SK-N-SH (cell line): ENCODE results near the gene TP53AIP1. TPM values are rescaled to one million over a fixed set of nuclear protein-coding genes. Genes with fewer than 3 reads are reported as not detected.

Source experiments
- CTCF ChIA-PET: fragments of 300-600, 350-600 bp; formaldehyde crosslinking; extraction: SDS; loops from one replicate; lab custom pipeline; 2021; lab: Yijun Ruan, JAX
- POLR2A ChIA-PET: fragments of 350-600 bp; sonication (Branson Sonifier 250); formaldehyde crosslinking; extraction: SDS; loops from one replicate; lab custom pipeline; 2020; ENCODE audit warnings: antibody characterized with exemption, inconsistent platforms; lab: Yijun Ruan, JAX
- DNase-seq: peaks from one replicate; pipeline ENCODE4 v3.0.0; 2012
- H2AFZ ChIP-seq: fragments of 200-600 bp; sonication (generic); 2 replicates; pipeline ENCODE4 v1.8.1; 2016; ENCODE audit warnings: antibody characterized with exemption, mild to moderate bottlenecking, low read depth
- H3F3A ChIP-seq: fragments of 200-600 bp; sonication (generic); replicated peaks from 2 replicates; pipeline ENCODE3; 2016; ENCODE audit warnings: antibody characterized with exemption, mild to moderate bottlenecking; ENCODE audit not compliant: insufficient read depth
- H3K27ac ChIP-seq, 2 experiments: fragments of 200-500 bp in 1 of 2; fragments of 200-600 bp in 1 of 2; sonication (Bioruptor generic) in 1 of 2; sonication (generic), shearing (Covaris generic) in 1 of 2; 2 replicates each; pipeline versions ENCODE4 v1.5.1 to v1.6.1; 2014 to 2016; ENCODE audit warnings: low read depth in 2 of 2, inconsistent platforms in 1 of 2, low read length in 1 of 2, mild to moderate bottlenecking in 1 of 2, mixed read lengths in 1 of 2
- H3K27me3 ChIP-seq: fragments of 200-600 bp; sonication (generic), shearing (Covaris generic); 2 replicates; pipeline ENCODE4 v1.6.1; 2016; ENCODE audit warnings: mixed run types; ENCODE audit not compliant: insufficient read depth
- H3K36me3 ChIP-seq, 2 experiments: fragments of 200-500 bp in 1 of 2; fragments of 200-600 bp in 1 of 2; sonication (Bioruptor generic) in 1 of 2; sonication (generic) in 1 of 2; replicated peaks in 1 of 2; 2 replicates each; pipeline versions ENCODE3 to v1.5.1; 2014 to 2016; ENCODE audit warnings: low read length in 1 of 2, mild to moderate bottlenecking in 1 of 2; ENCODE audit not compliant: insufficient read depth in 2 of 2, control insufficient read depth in 1 of 2
- H3K4me1 ChIP-seq, 2 experiments: fragments of 200-500 bp in 1 of 2; fragments of 200-600 bp in 1 of 2; sonication (Bioruptor generic) in 1 of 2; sonication (generic), shearing (Covaris generic) in 1 of 2; 2 replicates each; pipeline versions ENCODE4 v1.5.1 to v1.6.1; 2014 to 2016; ENCODE audit warnings: low read depth in 1 of 2, low read length in 1 of 2, mixed run types in 1 of 2; ENCODE audit not compliant: insufficient read depth in 2 of 2, control insufficient read depth in 1 of 2
- H3K4me2 ChIP-seq: fragments of 200-600 bp; sonication (generic), shearing (Covaris generic); 2 replicates; pipeline ENCODE4 v1.6.1; 2017; ENCODE audit warnings: mixed run types
- H3K4me3 ChIP-seq, 2 experiments: fragments of 200-500 bp in 1 of 2; fragments of 200-600 bp in 1 of 2; sonication (Bioruptor generic) in 1 of 2; sonication (generic), shearing (Covaris generic) in 1 of 2; 2 replicates each; pipeline versions ENCODE4 v1.5.1 to v1.8.1; 2014 to 2016; ENCODE audit warnings: low read depth in 2 of 2, inconsistent platforms in 1 of 2, low read length in 1 of 2, mild to moderate bottlenecking in 1 of 2, mixed read lengths in 1 of 2, moderate library complexity in 1 of 2
- H3K79me2 ChIP-seq: fragments of 200-600 bp; sonication (generic); 2 replicates; pipeline ENCODE4 v1.8.1; 2017; ENCODE audit warnings: mild to moderate bottlenecking; ENCODE audit not compliant: insufficient read depth
- H3K9ac ChIP-seq: fragments of 200-600 bp; sonication (generic); 2 replicates; pipeline ENCODE4 v1.6.1; 2017; ENCODE audit warnings: mixed run types
- H3K9me2 ChIP-seq: fragments of 200-600 bp; sonication (generic); 2 replicates; pipeline ENCODE4 v1.6.1; 2017; ENCODE audit warnings: mixed run types
- H3K9me3 ChIP-seq: fragments of 200-600 bp; sonication (generic); 2 replicates; pipeline ENCODE4 v1.6.1; 2017; ENCODE audit warnings: mixed run types, mild to moderate bottlenecking, moderate library complexity
- H4K20me1 ChIP-seq: fragments of 200-600 bp; sonication (generic); 2 replicates; pipeline ENCODE4 v1.6.1; 2017; ENCODE audit warnings: mild to moderate bottlenecking, mixed run types; ENCODE audit not compliant: insufficient read depth
- FOXM1 ChIP-seq: IDR thresholded peaks from 2 replicates; pipeline ENCODE4 v1.4.0; 2012; ENCODE audit warnings: low read depth, mild to moderate bottlenecking
- IRF3 ChIP-seq: fragments of 150-350 bp; IDR thresholded peaks from 2 replicates; pipeline ENCODE4 v1.6.1; 2016; ENCODE audit warnings: mild to moderate bottlenecking, low read depth, low read length
- MAX ChIP-seq: IDR thresholded peaks from 2 replicates; pipeline ENCODE4 v1.4.0; 2012; ENCODE audit warnings: low read depth
- NFIC ChIP-seq: IDR thresholded peaks from 2 replicates; pipeline ENCODE4 v1.4.0; 2012; ENCODE audit warnings: borderline replicate concordance
- PBX3 ChIP-seq: IDR thresholded peaks from 2 replicates; pipeline ENCODE4; 2012
- RCOR1 ChIP-seq: fragments of 150-350 bp; IDR thresholded peaks from 2 replicates; pipeline ENCODE4 v1.6.1; 2017; ENCODE audit warnings: antibody characterized with exemption, low read length
- TAF1 ChIP-seq: IDR thresholded peaks from 2 replicates; pipeline ENCODE4 v1.6.1; 2012; ENCODE audit warnings: low read depth, mild to moderate bottlenecking, low read length, moderate library complexity, borderline replicate concordance
- WGBS: methylation state at CpG from one replicate; pipeline ENCODE4 v1.1.6; 2017; ENCODE audit warnings: low lambda C conversion rate; 5-methylcytosine and 5-hydroxymethylcytosine counted together
- polyA plus RNA-seq, 3 experiments: library from polyadenylated mRNA; depleted of rRNA; stranded (reverse); fragments of >200 nt; gene quantifications; 2 replicates each; pipeline ENCODE4 v1.2.3, GENCODE V29; 2012
- TF ChIP-seq, protein P1 (sequence below): IDR thresholded peaks from 2 replicates; pipeline ENCODE4 v1.6.1; 2012; ENCODE audit warnings: mild to moderate bottlenecking, low read depth, low read length, moderate library complexity
- TF ChIP-seq, protein P2 (sequence below): fragments of 200-600 bp; sonication (generic); IDR thresholded peaks from 2 replicates; pipeline ENCODE4 v1.6.1; 2017; ENCODE audit warnings: antibody characterized with exemption, mild to moderate bottlenecking, moderate library complexity

TP53AIP1 gene
- polyA plus RNA-seq, 1 of the 3 experiments (the other 2 are of a cell fraction), result 0.05 TPM

DNA sequence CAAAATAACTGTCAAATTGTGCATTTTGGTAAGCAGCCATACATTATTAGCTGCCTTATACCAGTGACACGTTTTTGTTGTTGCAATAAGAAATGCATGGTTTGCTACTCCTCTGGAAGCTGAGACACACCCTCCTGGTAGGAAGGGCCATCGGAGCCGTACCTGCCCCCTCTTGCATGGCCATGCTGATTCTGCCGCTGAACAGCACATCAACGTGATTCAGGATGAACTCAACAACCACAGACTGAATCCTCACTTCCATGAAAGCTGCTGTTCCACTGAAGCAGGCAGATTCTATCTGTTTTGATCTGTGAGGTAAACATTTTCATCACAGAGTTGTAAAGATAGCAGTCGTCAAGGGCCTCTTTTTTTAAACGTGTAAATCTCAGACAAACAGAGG is 38.6 kb upstream of the TP53AIP1 start:
- ChIA-PET POLR2A (no interaction called here), CTCF (interaction anchor here (1.1 to 1.7 kb wide), 3 partner anchors 10 to 97 kb away, joined by 3 to 7 read pairs (median 6); no protein-coding TSS in a partner anchor)

GRCh38 chr11:128970598-128971190 is 28.0 kb upstream of the TP53AIP1 start:
- H3K27me3 ChIP-seq, result no peaks in the 10 kb centered on the region
- no peaks in the 10 kb centered on the region for H3K9me2 ChIP-seq
- no peak overlapping the region for H3K27ac ChIP-seq
- H3F3A ChIP-seq, result no peaks in the 10 kb centered on the region
- ChIA-PET POLR2A (no interaction called here), CTCF (interaction anchor here (0.7 to 1.4 kb wide), 3 partner anchors 10 to 84 kb away, joined by 3 read pairs; no protein-coding TSS in a partner anchor)
- H3K4me1 ChIP-seq, result no peaks in the 10 kb centered on the region
- no peak overlapping the region for H3K9ac ChIP-seq
- no peak overlapping the region for H3K4me2 ChIP-seq
- H3K79me2 ChIP-seq, result no peaks in the 10 kb centered on the region
- no peaks in the 10 kb centered on the region for H3K9me3 ChIP-seq
- no peaks in the 10 kb centered on the region for H4K20me1 ChIP-seq
- 90% methylated on average over 6 of the region's 13 CpGs for WGBS
- H3K36me3 ChIP-seq, result peaks cover 7 to 67% of the 10 kb centered on the region in 2 experiments
- no peak overlapping the region for H2AFZ ChIP-seq
- TF ChIP-seq NFIC, result no peak
- H3K4me3 ChIP-seq, result no peak overlapping the region
- no peak for DNase-seq

More for the DNA sequence above, 38.6 kb upstream of the TP53AIP1 start:
- H2AFZ ChIP-seq, result no peak overlapping the region
- DNase-seq, result no peak
- 86% methylated on average over 7 of the region's 7 CpGs for WGBS
- H3K9ac ChIP-seq, result no peak overlapping the region
- no peaks in the 10 kb centered on the region for H3K27me3 ChIP-seq
- H3K27ac ChIP-seq, result no peak overlapping the region
- peaks cover 19 to 39% of the 10 kb centered on the region in 2 experiments for H3K36me3 ChIP-seq
- H3K4me2 ChIP-seq, result no peak overlapping the region
- H3K79me2 ChIP-seq, result no peaks in the 10 kb centered on the region
- TF ChIP-seq, protein P1, sequence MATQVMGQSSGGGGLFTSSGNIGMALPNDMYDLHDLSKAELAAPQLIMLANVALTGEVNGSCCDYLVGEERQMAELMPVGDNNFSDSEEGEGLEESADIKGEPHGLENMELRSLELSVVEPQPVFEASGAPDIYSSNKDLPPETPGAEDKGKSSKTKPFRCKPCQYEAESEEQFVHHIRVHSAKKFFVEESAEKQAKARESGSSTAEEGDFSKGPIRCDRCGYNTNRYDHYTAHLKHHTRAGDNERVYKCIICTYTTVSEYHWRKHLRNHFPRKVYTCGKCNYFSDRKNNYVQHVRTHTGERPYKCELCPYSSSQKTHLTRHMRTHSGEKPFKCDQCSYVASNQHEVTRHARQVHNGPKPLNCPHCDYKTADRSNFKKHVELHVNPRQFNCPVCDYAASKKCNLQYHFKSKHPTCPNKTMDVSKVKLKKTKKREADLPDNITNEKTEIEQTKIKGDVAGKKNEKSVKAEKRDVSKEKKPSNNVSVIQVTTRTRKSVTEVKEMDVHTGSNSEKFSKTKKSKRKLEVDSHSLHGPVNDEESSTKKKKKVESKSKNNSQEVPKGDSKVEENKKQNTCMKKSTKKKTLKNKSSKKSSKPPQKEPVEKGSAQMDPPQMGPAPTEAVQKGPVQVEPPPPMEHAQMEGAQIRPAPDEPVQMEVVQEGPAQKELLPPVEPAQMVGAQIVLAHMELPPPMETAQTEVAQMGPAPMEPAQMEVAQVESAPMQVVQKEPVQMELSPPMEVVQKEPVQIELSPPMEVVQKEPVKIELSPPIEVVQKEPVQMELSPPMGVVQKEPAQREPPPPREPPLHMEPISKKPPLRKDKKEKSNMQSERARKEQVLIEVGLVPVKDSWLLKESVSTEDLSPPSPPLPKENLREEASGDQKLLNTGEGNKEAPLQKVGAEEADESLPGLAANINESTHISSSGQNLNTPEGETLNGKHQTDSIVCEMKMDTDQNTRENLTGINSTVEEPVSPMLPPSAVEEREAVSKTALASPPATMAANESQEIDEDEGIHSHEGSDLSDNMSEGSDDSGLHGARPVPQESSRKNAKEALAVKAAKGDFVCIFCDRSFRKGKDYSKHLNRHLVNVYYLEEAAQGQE, result no peak
- no peaks in the 10 kb centered on the region for H3K9me3 ChIP-seq
- H3F3A ChIP-seq, result no peaks in the 10 kb centered on the region
- H3K9me2 ChIP-seq, result no peaks in the 10 kb centered on the region
- no peaks in the 10 kb centered on the region for H4K20me1 ChIP-seq
- H3K4me3 ChIP-seq, result no peak overlapping the region
- no peaks in the 10 kb centered on the region for H3K4me1 ChIP-seq

- no peak overlapping the region for H3K9ac ChIP-seq
- POLR2A ChIA-PET, result no interaction called here
- CTCF ChIA-PET, result no interaction called here
- H3F3A ChIP-seq, result no peaks in the 10 kb centered on the region
- H3K9me2 ChIP-seq, result no peaks in the 10 kb centered on the region
- H4K20me1 ChIP-seq, result no peaks in the 10 kb centered on the region
- no peaks in the 10 kb centered on the region for H3K79me2 ChIP-seq
- peaks cover 7 to 51% of the 10 kb centered on the region in 2 experiments for H3K36me3 ChIP-seq
- H3K27ac ChIP-seq, result no peak overlapping the region
- no peaks in the 10 kb centered on the region for H3K27me3 ChIP-seq
- H3K4me1 ChIP-seq, result peaks cover 0 to 6% of the 10 kb centered on the region in 2 experiments; a peak in 2 of 4 replicates
- no peaks in the 10 kb centered on the region for H3K9me3 ChIP-seq
- no peak for DNase-seq
- 89% methylated on average over 9 of the region's 9 CpGs for WGBS
- no peak overlapping the region for H3K4me2 ChIP-seq
- H3K4me3 ChIP-seq, result no peak overlapping the region
- no peak overlapping the region for H2AFZ ChIP-seq
- TF ChIP-seq NFIC (no peak), RCOR1 (no peak), PBX3 (no peak), IRF3 (no peak), FOXM1 (no peak), TAF1 (no peak), MAX (no peak)
- TF ChIP-seq, protein P2, sequence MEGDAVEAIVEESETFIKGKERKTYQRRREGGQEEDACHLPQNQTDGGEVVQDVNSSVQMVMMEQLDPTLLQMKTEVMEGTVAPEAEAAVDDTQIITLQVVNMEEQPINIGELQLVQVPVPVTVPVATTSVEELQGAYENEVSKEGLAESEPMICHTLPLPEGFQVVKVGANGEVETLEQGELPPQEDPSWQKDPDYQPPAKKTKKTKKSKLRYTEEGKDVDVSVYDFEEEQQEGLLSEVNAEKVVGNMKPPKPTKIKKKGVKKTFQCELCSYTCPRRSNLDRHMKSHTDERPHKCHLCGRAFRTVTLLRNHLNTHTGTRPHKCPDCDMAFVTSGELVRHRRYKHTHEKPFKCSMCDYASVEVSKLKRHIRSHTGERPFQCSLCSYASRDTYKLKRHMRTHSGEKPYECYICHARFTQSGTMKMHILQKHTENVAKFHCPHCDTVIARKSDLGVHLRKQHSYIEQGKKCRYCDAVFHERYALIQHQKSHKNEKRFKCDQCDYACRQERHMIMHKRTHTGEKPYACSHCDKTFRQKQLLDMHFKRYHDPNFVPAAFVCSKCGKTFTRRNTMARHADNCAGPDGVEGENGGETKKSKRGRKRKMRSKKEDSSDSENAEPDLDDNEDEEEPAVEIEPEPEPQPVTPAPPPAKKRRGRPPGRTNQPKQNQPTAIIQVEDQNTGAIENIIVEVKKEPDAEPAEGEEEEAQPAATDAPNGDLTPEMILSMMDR, result no peak
These were observed 26.2 kb upstream of the TP53AIP1 start for GRCh38 chr11:128968916-128969315.
